Activated CD4-positive, alpha-beta memory T cell treated with anti-CD3 and anti-CD28 coated beads, Interleukin-2, amount 10 ng/mL, durations not matched to agents 7 days and 5 days (primary cell): ENCODE results near the gene SIRT6. TPM values are rescaled to one million over a fixed set of nuclear protein-coding genes. Genes with fewer than 3 reads are reported as not detected.
"Not testable (repeated sequence)": the region's sequence is repeated elsewhere in the genome, so short reads cannot be mapped to it uniquely, and the experiment has no call there.

Experiments
- CTCF ChIA-PET: fragments of 350-600 bp; sonication (Branson Sonifier 250); formaldehyde crosslinking; loops from one replicate; lab custom pipeline; 2021; ENCODE audit warnings: antibody characterized with exemption, inconsistent platforms; lab: Charles Lee
- POLR2A ChIA-PET: fragments of 350-600 bp; sonication (Branson Sonifier 250); formaldehyde crosslinking; loops from one replicate; lab custom pipeline; 2021; ENCODE audit warnings: antibody characterized with exemption; lab: Charles Lee
- DNase-seq: peaks from one replicate; pipeline ENCODE4 v3.0.0-alpha.2; 2020
- H3K27ac Mint-ChIP-seq: one replicate; pipeline ENCODE4 v1.8.0; 2021; ENCODE audit warnings: mild to moderate bottlenecking, mixed read lengths
- H3K27me3 Mint-ChIP-seq: one replicate; pipeline ENCODE4 v1.8.0; 2021; ENCODE audit warnings: mixed read lengths
- H3K36me3 Mint-ChIP-seq: one replicate; pipeline ENCODE4 v1.8.0; 2021; ENCODE audit warnings: low read depth, mixed read lengths
- H3K4me1 Mint-ChIP-seq: one replicate; pipeline ENCODE4 v1.8.0; 2021; ENCODE audit warnings: mixed read lengths
- H3K4me3 Mint-ChIP-seq: one replicate; pipeline ENCODE4 v1.8.0; 2021; ENCODE audit warnings: mild to moderate bottlenecking, mixed read lengths
- H3K9me3 Mint-ChIP-seq: one replicate; pipeline ENCODE4 v1.8.0; 2021; ENCODE audit warnings: mixed read lengths
- total RNA-seq, 2 experiments: library from RNA; stranded (reverse); gene quantifications; one replicate each; pipeline ENCODE4 v1.2.3, GENCODE V29; 2021

Gene SIRT6
- total RNA-seq: 10 to 100 TPM; 37.0 to 37.7 TPM

GRCh38 chr19:4182084-4182810, at the start of gene SIRT6, which contains the start of gene ANKRD24:
SIRT6 (minus strand) TSS chr19:4182563; CDS start chr19:4182539, 24 bp downstream.
ANKRD24 (plus strand) TSS chr19:4182689; CDS start chr19:4186426, 3,737 bp downstream.
- no peaks in the 10 kb centered on the region for H3K9me3 Mint-ChIP-seq
- H3K27me3 Mint-ChIP-seq: peaks cover 4% of the 10 kb centered on the region
- peak; percentile 97 for DNase-seq
- peaks cover 18% of the 10 kb centered on the region for H3K36me3 Mint-ChIP-seq
- POLR2A ChIA-PET: no interaction called here
- peak within 1 kb of the TSS; percentile 99 for H3K4me3 Mint-ChIP-seq
- CTCF ChIA-PET: no interaction called here
- peak within 1 kb of the TSS; percentile 96 for H3K27ac Mint-ChIP-seq
- H3K4me1 Mint-ChIP-seq: peaks cover 39% of the 10 kb centered on the region

GRCh38 chr19:4232139-4232538, 49.8 kb upstream of the SIRT6 start:
- POLR2A ChIA-PET: interaction anchor here (0.6 to 1.5 kb wide), 4 partner anchors 13 to 170 kb away, joined by 3 to 9 read pairs (median 4); partner anchors contain the start of genes CHAF1A and YJU2
- CTCF ChIA-PET: interaction anchor here (0.5 to 2.3 kb wide), 8 partner anchors 10 to 342 kb away, joined by 3 to 7 read pairs (median 4); partner anchors contain the start of gene YJU2

GRCh38 chr19:4231521-4231920, 49.2 kb upstream of the SIRT6 start:
- H3K27me3 Mint-ChIP-seq, H3K4me3 Mint-ChIP-seq, H3K27ac Mint-ChIP-seq, H3K36me3 Mint-ChIP-seq, H3K4me1 Mint-ChIP-seq, H3K9me3 Mint-ChIP-seq, DNase-seq: not testable (repeated sequence)
- CTCF ChIA-PET: interaction anchor here (0.6 to 2.3 kb wide), 3 partner anchors 15 to 91 kb away, joined by 3 to 7 read pairs (median 3); partner anchors contain the start of gene YJU2
- POLR2A ChIA-PET: interaction anchor here (1.5 kb wide), 1 partner anchor 15 kb away, joined by 9 read pairs; the partner anchor contains the start of gene YJU2

More at GRCh38 chr19:4232139-4232538, 49.8 kb upstream of the SIRT6 start:
- not testable (repeated sequence) for DNase-seq, H3K27ac Mint-ChIP-seq, H3K4me3 Mint-ChIP-seq, H3K4me1 Mint-ChIP-seq, H3K9me3 Mint-ChIP-seq, H3K27me3 Mint-ChIP-seq, H3K36me3 Mint-ChIP-seq

- not testable (repeated sequence) for H3K27ac Mint-ChIP-seq, H3K4me1 Mint-ChIP-seq, H3K4me3 Mint-ChIP-seq, H3K36me3 Mint-ChIP-seq, H3K27me3 Mint-ChIP-seq, DNase-seq, H3K9me3 Mint-ChIP-seq
- POLR2A ChIA-PET: interaction anchor here (1.6 kb wide), 1 partner anchor 17 kb away, joined by 8 read pairs; the partner anchor contains the start of gene YJU2
- CTCF ChIA-PET: interaction anchor here (0.8 to 1.1 kb wide), 3 partner anchors 11 to 90 kb away, joined by 3 to 4 read pairs (median 3); no protein-coding TSS in a partner anchor
These were observed 47.9 kb upstream of the SIRT6 start for GRCh38 chr19:4230237-4230636.

- Mint-ChIP-seq H3K27me3 (peaks cover 1% of the 10 kb centered on the region), H3K4me1 (peaks cover 2% of the 10 kb centered on the region), H3K4me3 (no peak within 1 kb of the TSS), H3K27ac (peak within 1 kb of the TSS; percentile 47), H3K36me3 (no peaks in the 10 kb centered on the region), H3K9me3 (no peaks in the 10 kb centered on the region)
- ChIA-PET CTCF (interaction anchor here (0.6 to 1.1 kb wide), 4 partner anchors 11 to 89 kb away, joined by 3 to 7 read pairs (median 4); no protein-coding TSS in a partner anchor), POLR2A (interaction anchor here (1.6 kb wide), 1 partner anchor 18 kb away, joined by 8 read pairs; the partner anchor contains the start of gene YJU2)
- DNase-seq: peak; percentile 38
These were observed 47.0 kb upstream of the SIRT6 start, which contains the start of gene EBI3 for GRCh38 chr19:4229179-4229931. EBI3 (plus strand) TSS chr19:4229523; CDS start chr19:4229551, 28 bp downstream.

GRCh38 chr19:4228765-4229178, 46.4 kb upstream of the SIRT6 start:
- Mint-ChIP-seq H3K9me3 (no peaks in the 10 kb centered on the region), H3K27me3 (peaks cover 1% of the 10 kb centered on the region), H3K4me3 (no peak overlapping the region), H3K36me3 (no peaks in the 10 kb centered on the region), H3K27ac (no peak overlapping the region), H3K4me1 (peaks cover 2% of the 10 kb centered on the region)
- CTCF ChIA-PET: interaction anchor here (0.6 kb wide), 1 partner anchor 49 kb away, joined by 7 read pairs; no protein-coding TSS in a partner anchor
- POLR2A ChIA-PET: no interaction called here
- DNase-seq: no peak

GRCh38 chr19:4227771-4228170, 45.4 kb upstream of the SIRT6 start:
- Mint-ChIP-seq H3K27ac (no peak overlapping the region), H3K27me3 (peaks cover 1% of the 10 kb centered on the region), H3K4me3 (no peak overlapping the region), H3K36me3 (no peaks in the 10 kb centered on the region), H3K9me3 (no peaks in the 10 kb centered on the region), H3K4me1 (no peaks in the 10 kb centered on the region)
- CTCF ChIA-PET: no interaction called here
- no peak for DNase-seq
- POLR2A ChIA-PET: no interaction called here

GRCh38 chr19:4225885-4226284, 43.5 kb upstream of the SIRT6 start:
- Mint-ChIP-seq H3K4me1 (no peaks in the 10 kb centered on the region), H3K36me3 (no peaks in the 10 kb centered on the region), H3K9me3 (no peaks in the 10 kb centered on the region), H3K27ac (no peak overlapping the region), H3K27me3 (peaks cover 1% of the 10 kb centered on the region), H3K4me3 (no peak overlapping the region)
- DNase-seq: no peak
- ChIA-PET CTCF (no interaction called here), POLR2A (no interaction called here)

GRCh38 chr19:4224470-4224869, 42.1 kb upstream of the SIRT6 start:
- DNase-seq: no peak
- no peaks in the 10 kb centered on the region for H3K36me3 Mint-ChIP-seq
- H3K27ac Mint-ChIP-seq: no peak overlapping the region
- POLR2A ChIA-PET: interaction anchor here (0.6 to 1.2 kb wide), 2 partner anchors 17 to 238 kb away, joined by 3 read pairs; no protein-coding TSS in a partner anchor
- H3K4me3 Mint-ChIP-seq: no peak overlapping the region
- CTCF ChIA-PET: no interaction called here
- H3K27me3 Mint-ChIP-seq: peaks cover 1% of the 10 kb centered on the region
- H3K9me3 Mint-ChIP-seq: no peaks in the 10 kb centered on the region
- H3K4me1 Mint-ChIP-seq: no peaks in the 10 kb centered on the region

- ChIA-PET POLR2A (no interaction called here), CTCF (no interaction called here)
- Mint-ChIP-seq H3K36me3 (no peaks in the 10 kb centered on the region), H3K9me3 (peaks cover 5% of the 10 kb centered on the region), H3K27ac (no peak overlapping the region), H3K4me3 (no peak overlapping the region), H3K4me1 (peaks cover under 1% of the 10 kb centered on the region), H3K27me3 (no peaks in the 10 kb centered on the region)
- DNase-seq: no peak
These were observed 37.8 kb upstream of the SIRT6 start for GRCh38 chr19:4220188-4220587.

GRCh38 chr19:4218523-4218922, 36.2 kb upstream of the SIRT6 start:
- H3K4me3 Mint-ChIP-seq, DNase-seq, H3K27me3 Mint-ChIP-seq, POLR2A ChIA-PET, H3K9me3 Mint-ChIP-seq, H3K27ac Mint-ChIP-seq, H3K36me3 Mint-ChIP-seq: not testable (repeated sequence)
- H3K4me1 Mint-ChIP-seq: peaks cover 15% of the 10 kb centered on the region
- CTCF ChIA-PET: interaction anchor here (0.6 to 1.3 kb wide), 3 partner anchors 11 to 49 kb away, joined by 3 read pairs; no protein-coding TSS in a partner anchor

GRCh38 chr19:4217429-4218264, 35.3 kb upstream of the SIRT6 start:
- Mint-ChIP-seq H3K9me3 (peaks cover 5% of the 10 kb centered on the region), H3K36me3 (no peaks in the 10 kb centered on the region), H3K27me3 (peaks cover 2% of the 10 kb centered on the region), H3K4me1 (peaks cover 15% of the 10 kb centered on the region), H3K4me3 (no peak overlapping the region), H3K27ac (no peak overlapping the region)
- POLR2A ChIA-PET: no interaction called here
- DNase-seq: no peak
- CTCF ChIA-PET: no interaction called here
